NK-92 (cell line): ENCODE data around the gene SBK3.
"Not testable (repeated sequence)": the region's sequence is repeated elsewhere in the genome, so short reads cannot be mapped to it uniquely, and the experiment has no call there.

Source experiments
- DNase-seq: peaks from one replicate; lab custom pipeline; 2025; ENCODE audit not compliant: unreplicated experiment; lab: John Stamatoyannopoulos, UW

SBK3 gene, protein sequence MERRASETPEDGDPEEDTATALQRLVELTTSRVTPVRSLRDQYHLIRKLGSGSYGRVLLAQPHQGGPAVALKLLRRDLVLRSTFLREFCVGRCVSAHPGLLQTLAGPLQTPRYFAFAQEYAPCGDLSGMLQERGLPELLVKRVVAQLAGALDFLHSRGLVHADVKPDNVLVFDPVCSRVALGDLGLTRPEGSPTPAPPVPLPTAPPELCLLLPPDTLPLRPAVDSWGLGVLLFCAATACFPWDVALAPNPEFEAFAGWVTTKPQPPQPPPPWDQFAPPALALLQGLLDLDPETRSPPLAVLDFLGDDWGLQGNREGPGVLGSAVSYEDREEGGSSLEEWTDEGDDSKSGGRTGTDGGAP

DNA sequence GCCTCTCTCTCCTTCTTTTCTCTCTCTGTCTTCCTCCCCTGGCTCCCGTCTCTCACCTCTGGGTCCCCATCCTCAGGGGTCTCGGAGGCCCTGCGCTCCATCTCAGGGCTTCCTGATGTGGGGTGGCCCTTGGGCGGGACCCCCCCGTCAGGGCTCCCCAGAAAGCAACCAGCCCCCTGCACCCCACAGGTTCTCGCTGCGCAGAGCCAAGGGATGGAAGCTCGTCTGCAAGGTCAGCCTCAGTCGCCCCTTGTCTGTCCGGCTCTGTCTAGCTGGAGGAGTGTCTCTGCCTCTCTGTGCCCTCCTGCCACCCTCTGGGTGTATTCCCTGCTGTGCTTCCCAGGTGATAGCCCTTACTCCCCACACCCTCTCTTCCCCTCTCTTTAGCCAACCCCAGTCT is at the start of gene SBK3:
SBK3 (minus strand) TSS at position 101 of the 400 bp plus-strand sequence; CDS start at position 101, 0 bp downstream.
- no peak for DNase-seq

DNA sequence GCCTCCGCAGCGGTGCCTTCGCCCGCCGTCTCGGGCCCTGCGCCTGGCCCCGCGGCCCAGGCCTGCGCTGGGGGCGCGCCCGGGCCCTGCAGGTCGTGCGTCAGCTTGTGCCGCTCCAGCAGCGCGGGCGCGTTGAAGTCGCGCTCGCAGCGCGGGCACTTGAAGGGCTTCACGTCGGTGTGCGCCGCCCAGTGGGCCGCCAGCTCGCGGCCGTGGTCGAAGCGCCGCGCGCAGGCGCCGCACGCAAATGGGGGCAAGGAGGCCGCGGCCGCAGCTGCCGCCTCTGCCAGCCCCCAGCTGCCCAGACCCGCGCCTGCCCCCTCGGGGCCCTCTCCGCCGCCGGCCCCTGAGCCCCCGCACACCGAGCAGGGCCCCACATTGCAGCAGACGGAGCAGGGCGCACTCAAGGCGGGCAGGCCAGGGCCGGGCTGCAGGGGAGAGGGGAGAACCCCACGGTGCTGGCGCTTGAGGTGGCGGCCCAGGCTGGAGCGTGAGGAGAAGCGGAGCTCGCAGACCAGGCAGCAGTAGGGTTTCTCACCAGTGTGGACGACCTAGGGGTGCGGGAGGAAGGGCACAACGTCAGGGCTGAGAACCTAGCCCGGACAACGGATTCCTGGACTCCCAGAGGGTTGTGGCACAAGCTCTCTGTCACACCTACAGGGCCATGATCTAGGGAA is 47.9 kb upstream of the SBK3 start:
- DNase-seq: no peak

DNA sequence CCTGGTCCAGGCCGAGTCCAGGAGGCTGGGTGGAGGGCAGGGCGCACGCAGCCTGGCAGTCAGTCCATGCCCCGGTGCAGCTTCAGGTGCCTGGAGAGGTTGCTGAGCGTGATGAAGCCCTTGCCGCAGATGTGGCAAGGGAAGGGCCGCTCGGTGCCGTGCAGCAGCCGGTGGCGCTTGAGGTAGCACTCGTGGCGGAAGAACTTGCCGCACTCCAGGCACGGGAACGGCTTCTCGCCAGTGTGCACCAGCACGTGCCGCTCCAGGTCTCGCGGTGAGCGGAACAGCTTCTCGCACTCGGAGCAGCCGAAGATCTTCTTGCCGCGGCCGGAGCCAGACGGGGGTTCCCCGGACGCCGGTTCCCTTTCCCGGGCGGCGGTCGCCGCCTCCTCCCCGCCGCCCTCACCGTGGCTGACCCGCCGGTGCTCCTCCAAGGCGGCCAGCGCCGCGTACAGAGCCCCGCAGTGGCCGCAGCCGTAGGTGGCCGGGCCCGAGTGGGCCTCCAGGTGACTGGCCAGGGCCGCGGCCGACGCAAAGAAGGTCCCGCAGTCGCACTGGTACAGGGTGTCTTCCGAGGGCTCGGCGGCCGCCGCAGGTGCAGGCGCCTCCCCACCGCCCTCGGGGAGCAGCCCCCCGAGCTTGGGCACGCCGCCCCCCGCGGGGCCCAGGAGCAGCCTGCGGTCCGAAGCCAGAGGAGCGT is 47.2 kb upstream of the SBK3 start:
- no peak for DNase-seq

DNA sequence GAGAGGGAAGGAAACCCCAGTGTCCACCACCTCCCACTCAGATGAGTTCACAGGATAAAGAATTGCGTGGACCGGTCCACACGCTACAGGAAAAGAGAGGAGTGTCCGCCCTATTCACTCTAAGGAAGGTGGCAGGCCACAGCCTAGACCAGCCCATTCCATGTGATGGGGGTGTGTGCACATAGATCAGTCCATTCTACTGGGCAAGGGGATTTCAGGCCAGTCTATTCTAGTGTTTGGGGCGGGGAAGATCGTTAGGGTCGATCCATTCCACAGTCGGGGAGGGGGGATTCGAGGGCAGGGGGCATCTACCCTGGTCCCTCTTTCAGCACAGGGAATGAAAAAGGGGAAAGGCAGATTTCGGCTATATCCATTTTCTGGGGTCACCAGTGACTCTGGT is 46.2 kb upstream of the SBK3 start:
- no peak for DNase-seq

DNA sequence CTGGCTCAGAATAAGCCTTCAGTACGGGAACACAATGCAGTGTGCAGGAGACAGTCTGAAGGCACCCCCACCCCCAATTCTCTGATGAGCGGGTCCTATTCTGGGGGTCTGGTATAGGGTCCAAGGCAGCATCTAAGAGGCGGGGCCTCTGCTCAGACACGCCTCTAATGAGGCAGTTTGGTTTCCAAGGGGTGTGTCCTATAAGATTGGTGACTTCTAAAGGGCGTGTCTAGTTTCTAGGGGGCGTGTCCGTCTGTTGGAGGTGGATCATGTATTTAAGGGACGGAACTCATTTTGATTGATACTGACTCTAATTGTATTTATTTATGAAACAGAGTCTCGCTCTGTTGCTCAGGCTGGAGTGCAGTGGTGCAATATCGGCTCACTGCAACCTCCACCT is 45.3 kb upstream of the SBK3 start:
- DNase-seq: no peak

DNA sequence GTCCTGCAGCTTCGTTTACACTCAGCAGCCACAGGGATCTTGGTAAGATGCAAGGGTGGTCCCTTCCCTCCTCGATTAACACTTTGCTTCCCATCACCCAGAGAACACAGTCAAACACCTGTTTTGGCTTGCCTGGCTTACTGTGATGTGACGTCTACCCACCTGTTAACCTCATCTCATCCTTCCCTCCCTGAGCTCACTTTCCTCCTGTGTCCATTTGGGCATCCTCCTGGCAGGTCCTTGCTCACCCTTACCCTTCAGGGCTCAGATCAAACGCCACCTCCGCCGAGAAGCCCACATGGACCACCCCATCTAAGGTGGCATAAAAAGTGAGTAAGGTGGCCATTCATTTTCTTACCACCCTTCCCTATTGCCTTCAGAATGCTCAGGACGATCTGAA is 44.8 kb upstream of the SBK3 start:
- no peak for DNase-seq

DNA sequence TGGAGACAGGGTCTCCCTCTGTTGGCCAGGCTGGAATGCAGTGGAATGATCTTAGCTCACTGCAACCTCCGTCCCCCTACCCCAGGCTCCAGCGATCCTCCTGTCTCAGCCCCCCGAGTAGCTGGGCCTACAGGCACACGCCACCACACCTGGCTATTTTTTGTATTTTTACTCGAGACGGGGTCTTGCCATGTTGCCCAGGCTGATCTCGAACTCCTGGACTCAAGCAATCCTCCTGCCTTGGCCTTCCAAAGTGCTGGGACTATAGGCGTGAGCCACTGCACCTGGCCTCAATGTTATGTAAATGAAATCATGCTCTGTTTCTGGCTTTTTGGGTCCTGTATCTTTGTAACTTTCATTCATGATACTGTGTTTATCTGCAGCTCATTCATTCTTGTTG is 43.4 kb upstream of the SBK3 start:
- DNase-seq: no peak

DNA sequence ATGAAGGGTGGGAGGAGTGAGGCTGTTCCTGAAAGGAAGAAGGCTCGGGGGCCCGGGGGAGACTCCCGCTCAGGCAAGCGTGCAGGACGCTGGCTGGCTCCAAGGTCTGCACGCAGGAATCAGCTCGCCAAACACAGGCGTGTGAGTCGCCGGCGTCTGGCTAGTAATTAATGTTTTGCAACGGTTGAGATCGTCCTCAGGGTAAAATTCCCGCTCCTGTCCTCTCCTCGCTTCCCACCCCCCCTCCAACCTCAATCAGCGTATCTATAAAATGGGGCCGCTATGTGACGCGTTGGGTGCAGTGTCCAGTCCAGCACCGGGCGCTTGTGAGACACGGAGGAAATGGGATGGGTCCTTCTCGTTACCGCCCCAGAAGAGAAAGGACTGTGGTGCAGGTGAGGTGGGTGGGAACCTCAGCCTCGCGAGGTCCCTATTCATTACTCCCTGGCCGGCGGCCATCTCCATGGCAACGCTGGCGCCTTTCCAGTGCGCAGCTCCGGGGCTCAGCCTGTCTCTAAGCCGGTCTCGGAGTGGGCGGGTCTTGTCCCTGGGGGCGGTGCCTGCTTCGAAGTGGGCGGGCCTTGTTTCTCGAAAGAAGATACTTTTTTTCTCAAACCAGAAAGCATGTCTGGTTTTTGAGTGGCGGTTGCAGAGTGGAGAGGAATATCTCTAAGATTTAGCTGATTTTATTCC is 41.8 kb upstream of the SBK3 start:
- DNase-seq: peak; percentile 55

DNA sequence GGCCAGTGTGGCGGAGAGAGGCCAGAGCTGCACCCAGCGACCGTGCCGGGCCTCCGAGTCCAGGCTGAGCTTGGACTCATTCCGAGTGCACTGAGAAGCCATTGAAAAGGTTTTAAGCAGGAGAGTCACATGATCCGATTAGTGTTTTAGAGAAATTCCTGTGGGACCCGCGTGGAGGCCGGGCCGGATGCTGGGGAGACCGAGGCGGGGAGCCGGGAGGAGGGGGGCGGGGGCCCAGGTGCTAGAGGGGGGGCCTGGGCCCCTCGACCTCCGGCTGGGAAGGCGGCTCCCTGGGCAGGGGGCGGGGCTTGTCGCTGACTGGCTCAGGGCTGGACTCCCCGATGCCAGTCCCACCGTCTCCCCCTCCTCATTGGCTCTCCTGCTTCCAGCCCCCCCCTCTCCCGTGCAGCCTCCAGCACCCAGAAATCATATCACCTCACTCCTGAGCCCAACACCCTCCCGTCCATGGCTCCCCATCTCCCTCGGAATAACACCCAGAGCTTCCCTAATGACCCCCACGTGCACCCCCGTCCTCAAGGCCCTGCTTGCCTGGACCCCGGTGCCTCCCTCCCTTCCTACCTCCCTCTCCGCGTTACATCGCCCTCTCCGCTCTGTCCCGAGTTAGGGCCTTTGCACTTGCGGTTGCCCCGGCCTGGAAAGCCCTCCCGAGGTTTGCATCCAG is 40.5 kb upstream of the SBK3 start:
- no peak for DNase-seq

DNA sequence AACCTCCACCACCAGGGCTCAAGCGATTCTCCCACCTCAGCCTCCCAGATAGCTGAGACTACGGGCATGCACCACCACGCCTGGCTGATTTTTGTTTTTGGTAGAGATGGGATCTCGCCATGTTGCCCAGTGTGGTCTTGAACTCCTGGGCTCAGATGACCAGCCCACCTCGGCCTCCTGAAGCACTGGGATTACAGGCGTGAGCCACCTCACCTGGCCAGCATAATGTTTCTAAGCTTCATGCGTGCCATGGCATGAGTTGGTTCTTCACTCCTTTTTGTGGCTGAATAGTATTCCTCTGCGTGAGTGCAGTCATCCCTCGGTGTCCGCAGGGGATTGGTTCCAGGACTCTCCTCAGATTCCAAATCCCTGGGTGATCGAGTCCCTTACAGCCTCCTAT is 39.5 kb upstream of the SBK3 start:
- DNase-seq: no peak

DNA sequence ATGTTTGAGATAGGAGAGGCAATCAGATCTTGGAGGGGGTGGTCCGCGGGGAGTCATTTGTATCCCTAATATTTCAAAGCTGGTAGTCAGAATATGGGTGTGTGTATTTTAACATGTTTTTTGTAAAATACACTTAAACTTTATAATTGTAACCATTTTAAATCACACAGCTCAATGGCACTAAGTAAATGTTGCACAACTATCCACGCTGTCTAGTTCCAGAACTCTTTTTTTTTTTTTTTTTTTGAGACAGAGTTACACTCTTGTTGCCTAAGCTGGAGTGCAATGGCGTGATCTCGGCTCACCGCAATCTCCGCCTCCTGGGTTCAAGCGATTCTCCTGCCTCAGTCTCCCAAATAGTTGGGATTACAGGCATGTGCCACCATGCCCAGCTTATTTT is 38.6 kb upstream of the SBK3 start:
- not testable (repeated sequence) for DNase-seq

DNA sequence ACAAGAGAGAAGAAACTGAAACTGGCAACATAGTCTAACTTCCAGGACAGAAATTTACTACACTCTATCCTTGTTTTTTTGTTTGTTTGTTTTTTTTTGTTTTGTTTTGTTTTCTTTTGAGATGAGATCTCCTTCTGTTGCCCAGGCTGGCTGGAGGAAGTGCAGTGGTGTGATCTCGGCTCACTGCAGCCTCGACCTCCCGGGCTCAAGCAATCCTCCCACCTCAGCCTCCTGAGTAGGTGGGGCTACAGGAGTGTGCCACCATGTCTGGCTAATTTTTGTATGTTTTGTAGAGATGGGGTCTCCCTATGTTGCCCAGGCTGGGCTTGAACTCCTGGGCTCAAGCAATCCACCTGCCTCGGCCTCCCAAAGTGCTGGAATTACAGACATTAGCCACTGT is 36.9 kb upstream of the SBK3 start:
- DNase-seq: not testable (repeated sequence)

DNA sequence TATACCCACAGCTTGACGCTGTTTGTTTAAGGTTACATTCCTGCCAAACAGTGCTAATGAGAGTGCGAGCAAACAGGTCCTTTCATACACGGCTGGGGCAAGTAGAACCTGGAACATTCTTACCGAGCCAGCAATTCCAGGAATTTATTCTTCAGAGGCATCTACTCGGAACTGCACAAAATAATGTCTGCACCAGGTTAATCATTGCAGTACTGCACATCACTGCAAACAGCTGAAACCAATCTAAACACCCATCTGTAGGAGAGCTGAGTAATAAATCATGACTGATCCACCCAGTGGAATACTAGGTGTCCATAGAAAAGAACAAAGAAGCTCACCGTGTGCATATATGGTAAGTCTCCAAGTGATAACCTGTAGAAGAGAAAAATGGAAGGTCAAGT is 36.5 kb upstream of the SBK3 start:
- DNase-seq: no peak

DNA sequence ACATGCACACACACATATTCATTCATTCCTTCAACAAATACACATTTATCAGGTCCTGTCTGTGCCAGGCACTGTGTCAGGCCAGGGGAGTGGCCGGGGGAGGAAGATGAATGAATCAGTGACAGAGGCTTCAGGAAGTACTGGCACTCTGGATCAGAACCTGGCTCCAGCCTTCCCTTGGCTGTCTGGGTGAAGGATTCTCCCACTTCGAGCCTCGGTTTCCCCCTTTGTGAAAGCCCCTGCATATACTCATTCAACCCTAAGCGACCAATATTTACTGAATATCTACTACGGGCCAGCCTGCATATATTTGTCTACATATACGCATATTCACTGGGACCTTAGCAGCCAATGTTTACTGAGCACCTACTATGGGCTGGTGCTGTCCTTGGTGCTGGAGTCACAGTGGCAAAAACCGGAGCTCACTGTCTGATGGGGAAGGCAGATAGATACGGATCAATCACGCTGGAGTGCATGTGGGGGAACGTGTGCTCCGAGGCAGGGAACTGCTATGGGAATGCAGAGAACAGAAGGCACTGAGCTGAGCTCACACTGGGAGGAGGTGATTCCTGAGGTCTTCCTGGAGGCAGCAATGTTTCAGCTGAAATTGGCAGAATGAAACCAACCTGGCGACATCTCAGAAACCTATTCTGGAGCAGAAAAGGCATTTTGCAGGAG is 35.9 kb upstream of the SBK3 start:
- no peak for DNase-seq

DNA sequence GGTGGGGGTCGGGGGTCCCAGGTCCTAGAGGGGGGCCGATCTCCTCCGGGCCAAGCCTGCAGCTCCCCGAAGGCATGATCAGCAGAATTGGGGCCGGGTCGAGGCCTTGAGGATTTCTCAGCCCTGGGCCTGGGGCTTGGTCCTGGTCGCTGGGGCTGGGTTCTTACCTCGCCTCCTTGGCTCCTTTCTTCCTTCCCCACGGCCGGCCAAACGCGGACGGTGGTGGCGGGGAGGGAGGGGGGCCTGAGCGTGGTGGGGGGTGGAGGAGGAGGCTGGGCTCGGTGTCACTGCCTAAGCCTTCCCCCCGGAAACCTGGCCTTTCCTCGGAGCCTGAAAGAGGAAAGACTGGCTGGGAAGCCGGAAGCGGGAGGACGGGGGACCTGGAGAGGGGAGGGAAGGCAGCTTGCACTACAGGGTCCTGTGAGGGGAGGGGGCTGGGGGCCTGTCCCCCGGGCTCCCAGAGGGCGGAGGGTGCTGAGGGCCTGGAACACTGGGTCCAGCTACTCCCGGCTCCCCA is 35.3 kb upstream of the SBK3 start, which contains the start of gene ZNF579:
ZNF579 (minus strand) TSS at position 221 of the 517 bp plus-strand sequence. CDS start 1,209 bp downstream, outside the sequence.
- no peak for DNase-seq

DNA sequence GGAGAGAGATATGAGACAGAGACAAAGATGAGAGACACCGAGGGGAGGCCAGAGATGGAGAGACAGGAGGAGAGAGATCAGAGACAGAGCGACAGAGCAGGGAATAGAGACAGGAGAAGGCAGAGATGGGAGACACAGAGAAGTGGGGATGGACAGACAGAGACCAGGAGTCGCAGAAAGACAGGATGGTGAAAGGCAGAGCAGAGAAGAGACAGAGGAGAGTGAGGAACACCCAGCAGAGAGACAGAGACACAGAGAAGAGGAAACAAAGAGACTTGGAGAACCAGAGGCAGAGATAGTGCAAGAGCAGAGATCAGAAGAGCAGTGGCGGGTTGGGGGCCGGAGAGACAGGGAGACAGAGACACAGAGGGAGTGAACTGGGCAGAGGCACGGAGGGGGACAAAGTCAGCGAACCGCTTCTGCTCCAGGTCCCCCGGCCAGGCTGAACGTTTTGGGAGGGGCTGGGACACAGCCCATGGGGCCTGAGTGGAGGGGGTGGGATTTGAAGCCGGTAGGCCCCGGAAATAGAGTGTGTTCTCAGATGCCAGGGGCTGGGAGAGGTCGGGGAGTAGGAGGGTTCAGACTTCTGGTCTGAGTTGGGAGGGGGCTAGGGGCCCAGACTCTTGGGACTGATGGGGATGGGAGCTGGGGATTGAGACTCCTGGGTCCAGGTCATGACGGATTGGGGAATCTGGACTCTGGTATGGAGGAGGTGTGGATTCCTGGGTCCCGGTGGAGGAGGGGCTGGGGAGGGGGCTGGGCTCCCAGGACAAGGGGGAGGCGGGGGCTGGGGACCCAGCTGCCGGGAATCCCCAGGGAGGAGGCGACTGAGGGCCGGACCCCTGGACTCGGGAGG is 34.7 kb upstream of the SBK3 start:
- DNase-seq: no peak

DNA sequence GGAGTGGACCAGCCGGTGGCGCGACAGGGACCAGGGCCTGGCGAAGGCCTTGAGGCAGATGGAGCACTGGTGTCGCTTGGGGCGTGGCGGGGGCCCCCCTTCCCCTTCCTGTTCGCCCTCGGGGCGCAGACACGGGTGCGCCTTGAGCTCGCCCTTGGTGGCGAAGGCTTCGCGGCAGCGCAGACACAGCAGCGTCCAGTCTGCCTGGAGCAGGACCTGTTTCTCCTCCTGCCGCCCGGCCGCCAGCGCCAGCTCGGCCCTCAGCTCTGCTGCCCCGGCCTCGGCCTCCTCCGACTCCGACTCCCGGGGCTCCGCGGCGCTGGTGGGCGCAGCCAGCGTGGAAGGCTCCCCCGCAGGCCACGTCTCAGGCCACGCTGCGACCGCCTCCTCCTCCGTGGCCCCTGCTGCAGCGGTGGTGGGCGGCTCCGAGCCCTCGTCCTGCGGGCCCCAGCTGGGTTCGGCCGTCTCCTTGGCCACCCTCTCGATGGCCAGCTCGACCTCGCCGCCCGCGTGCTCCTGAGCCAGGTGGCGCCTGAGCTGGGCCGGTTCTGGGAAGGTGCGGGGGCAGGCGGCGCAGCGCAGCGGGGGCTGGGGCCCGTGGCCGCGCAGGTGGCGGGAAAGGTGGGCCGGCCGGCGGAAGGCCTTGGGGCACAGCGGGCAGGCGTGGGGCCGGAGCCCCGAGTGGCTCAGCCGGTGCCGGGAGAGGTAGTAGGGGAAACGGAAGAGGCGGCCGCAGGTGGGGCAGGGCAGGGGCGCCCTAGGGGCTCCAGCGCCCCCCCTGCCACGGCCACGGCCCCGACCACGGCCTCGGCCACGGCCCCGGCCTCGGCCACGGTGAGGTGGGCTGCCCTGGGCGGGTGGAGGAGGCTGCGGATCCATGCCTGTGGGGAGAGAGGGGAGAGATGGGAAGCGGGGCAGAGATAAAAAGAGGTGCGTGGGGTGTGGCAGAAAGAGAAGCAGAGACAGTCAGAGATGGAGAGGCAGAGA is 33.7 kb upstream of the SBK3 start:
- DNase-seq: no peak
